ENCODE measurements around the gene USB1. TPM values are rescaled to one million over a fixed set of nuclear protein-coding genes. Genes with fewer than 3 reads are reported as not detected.
"Not testable (repeated sequence)": the region's sequence is repeated elsewhere in the genome, so short reads cannot be mapped to it uniquely, and the experiment has no call there.

USB1 gene
- total RNA-seq, 2 experiments from 2014 or later: 67.0 to 68.6 TPM

DNA sequence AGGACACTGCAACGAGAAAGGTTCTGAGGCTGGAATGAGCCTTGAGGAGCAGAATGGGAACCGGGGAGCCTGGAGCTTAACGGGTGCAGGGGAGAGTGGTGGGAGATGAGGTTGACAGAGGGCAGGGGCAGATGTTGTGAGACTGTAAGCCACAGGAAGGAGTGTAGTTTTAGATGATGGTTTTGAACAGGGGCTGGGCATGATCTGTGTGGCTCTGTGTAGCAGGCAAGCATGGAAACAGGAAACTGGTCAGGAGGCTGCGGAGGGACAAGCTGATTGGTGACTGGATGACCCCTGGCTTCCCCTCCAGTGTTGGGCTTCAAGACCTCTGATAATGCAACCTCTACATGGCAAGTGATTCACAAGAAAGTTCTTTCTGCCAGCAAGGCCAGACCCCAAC lies 28.9 kb upstream of the USB1 start:
- ATAC-seq: peak; percentile 57
- H3K4me1 Mint-ChIP-seq (ENCODE audit: low read depth): peaks cover 11% of the 10 kb centered on the region
- peaks cover 2% of the 10 kb centered on the region for H3K27me3 Mint-ChIP-seq (ENCODE audit: low read depth)
- CTCF ChIA-PET: no interaction called here
- DNase-seq: no peak
- POLR2A ChIA-PET: no interaction called here
- H3K4me3 Mint-ChIP-seq: no peak overlapping the region
- no peaks in the 10 kb centered on the region for H3K9me3 Mint-ChIP-seq (ENCODE audit: insufficient read depth)
- no peaks in the 10 kb centered on the region for H3K36me3 Mint-ChIP-seq (ENCODE audit: low read depth)
- peak overlapping the region; percentile 26 for H3K27ac Mint-ChIP-seq

DNA sequence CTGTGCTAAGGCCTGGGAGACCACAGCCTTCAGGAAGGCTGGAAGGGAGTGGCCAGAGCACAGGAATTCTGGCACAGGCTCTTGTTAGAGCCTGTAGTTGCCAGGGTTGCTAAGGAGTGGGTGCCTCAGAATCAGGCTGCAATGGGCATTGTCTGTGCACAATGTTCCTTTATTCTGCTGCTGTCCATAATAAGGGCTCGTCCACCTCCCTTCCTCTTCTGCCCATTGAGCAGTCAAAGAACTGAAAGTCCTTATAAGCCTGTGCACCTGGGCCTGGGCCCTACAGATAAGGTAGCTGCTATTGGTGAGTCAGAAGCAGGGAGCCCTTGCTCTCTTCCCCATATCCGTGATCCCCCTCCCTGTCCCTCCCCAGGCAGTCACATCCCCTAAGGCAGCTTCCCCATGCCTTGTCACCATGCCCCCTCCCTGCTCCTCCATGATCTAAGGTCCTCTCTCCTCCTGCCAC lies 24.8 kb upstream of the USB1 start:
- ATAC-seq (no peak), DNase-seq (no peak)
- Mint-ChIP-seq H3K4me1 (ENCODE audit: low read depth) (peaks cover 11% of the 10 kb centered on the region), H3K27ac (no peak overlapping the region), H3K36me3 (ENCODE audit: low read depth) (no peaks in the 10 kb centered on the region), H3K27me3 (ENCODE audit: low read depth) (no peaks in the 10 kb centered on the region), H3K9me3 (ENCODE audit: insufficient read depth) (no peaks in the 10 kb centered on the region), H3K4me3 (no peak overlapping the region)
- CTCF ChIA-PET: no interaction called here
- POLR2A ChIA-PET: no interaction called here

DNA sequence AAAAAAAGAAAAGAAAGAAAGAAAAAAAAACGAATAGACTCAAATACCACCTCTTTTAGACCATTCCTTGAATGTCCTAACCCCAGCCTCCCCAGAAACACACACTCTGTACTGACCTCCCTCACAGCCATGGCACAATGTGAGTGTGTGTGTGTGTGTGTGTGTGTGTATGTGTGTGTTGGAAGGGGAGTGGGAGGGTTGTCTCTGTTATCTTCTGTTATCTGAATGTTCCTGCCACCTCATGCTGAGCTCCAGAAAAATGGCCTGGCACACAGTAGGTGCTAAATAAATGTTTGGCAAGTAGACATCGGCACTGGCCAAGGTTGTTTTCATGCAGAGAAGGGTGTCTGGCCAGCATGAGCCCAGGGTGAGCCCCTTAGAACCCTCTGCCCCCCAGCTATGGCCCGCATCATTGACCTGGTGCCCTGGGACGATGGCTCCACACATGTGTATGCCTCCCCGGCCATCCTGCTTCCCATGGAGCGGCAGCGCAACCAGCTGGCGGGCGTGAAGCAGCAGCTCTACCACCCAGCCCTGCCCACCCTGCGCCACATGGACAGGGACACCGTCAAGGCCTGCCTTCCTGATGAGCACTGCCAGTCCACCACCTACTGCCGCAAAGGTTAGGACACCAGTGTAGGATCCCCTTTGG lies 23.7 kb upstream of the USB1 start:
- H3K36me3 Mint-ChIP-seq (ENCODE audit: low read depth): no peaks in the 10 kb centered on the region
- H3K9me3 Mint-ChIP-seq (ENCODE audit: insufficient read depth): no peaks in the 10 kb centered on the region
- peaks cover 3% of the 10 kb centered on the region for H3K4me1 Mint-ChIP-seq (ENCODE audit: low read depth)
- ChIA-PET CTCF (no interaction called here), POLR2A (no interaction called here)
- DNase-seq (no peak), ATAC-seq (no peak)
- H3K27ac Mint-ChIP-seq: no peak overlapping the region
- H3K27me3 Mint-ChIP-seq (ENCODE audit: low read depth): peaks cover 3% of the 10 kb centered on the region
- H3K4me3 Mint-ChIP-seq: no peak overlapping the region

DNA sequence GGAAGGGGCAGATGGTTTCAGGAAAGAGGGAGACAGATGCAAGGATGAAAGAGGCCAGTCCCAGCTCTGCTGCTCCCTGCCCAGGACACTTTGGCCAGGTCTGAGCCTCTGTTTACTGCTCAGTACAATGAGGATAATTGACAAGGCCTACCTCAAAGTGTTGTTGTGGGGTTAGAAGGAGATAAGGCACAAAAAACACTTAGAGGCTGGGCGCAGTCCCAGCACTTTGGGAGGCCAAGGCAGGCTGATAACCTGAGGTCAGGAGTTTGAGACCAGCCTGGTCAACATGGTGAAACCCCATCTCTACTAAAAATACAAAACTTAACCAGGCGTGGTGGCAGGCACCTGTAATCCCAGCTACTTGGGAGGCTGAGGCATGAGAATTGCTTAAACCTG lies 23.1 kb upstream of the USB1 start:
- H3K9me3 Mint-ChIP-seq (ENCODE audit: insufficient read depth); H3K27ac Mint-ChIP-seq; POLR2A ChIA-PET; H3K36me3 Mint-ChIP-seq (ENCODE audit: low read depth); H3K27me3 Mint-ChIP-seq (ENCODE audit: low read depth); ATAC-seq; H3K4me3 Mint-ChIP-seq; CTCF ChIA-PET; H3K4me1 Mint-ChIP-seq (ENCODE audit: low read depth); DNase-seq: not testable (repeated sequence)

- Mint-ChIP-seq H3K36me3 (ENCODE audit: low read depth) (no peaks in the 10 kb centered on the region), H3K4me1 (ENCODE audit: low read depth) (peaks cover under 1% of the 10 kb centered on the region), H3K9me3 (ENCODE audit: insufficient read depth) (no peaks in the 10 kb centered on the region), H3K27ac (no peak overlapping the region), H3K27me3 (ENCODE audit: low read depth) (peaks cover 3% of the 10 kb centered on the region), H3K4me3 (no peak overlapping the region)
- DNase-seq (no peak), ATAC-seq (no peak)
- CTCF ChIA-PET: interaction anchor here (1.3 to 2.0 kb wide), 2 partner anchors 13 to 21 kb away, joined by 3 to 9 read pairs; partner anchors contain the start of genes USB1 and ZNF319
- POLR2A ChIA-PET: no interaction called here
These were observed 22.1 kb upstream of the USB1 start for GRCh38 chr16:57979006-57979585.

GRCh38 chr16:57981636-57982035 lies 19.6 kb upstream of the USB1 start:
- Mint-ChIP-seq H3K4me3 (no peak overlapping the region), H3K27me3 (ENCODE audit: low read depth) (peaks cover 11% of the 10 kb centered on the region), H3K4me1 (ENCODE audit: low read depth) (peaks cover 11% of the 10 kb centered on the region), H3K36me3 (ENCODE audit: low read depth) (no peaks in the 10 kb centered on the region), H3K9me3 (ENCODE audit: insufficient read depth) (no peaks in the 10 kb centered on the region), H3K27ac (no peak overlapping the region)
- POLR2A ChIA-PET: no interaction called here
- CTCF ChIA-PET: interaction anchor here (1.3 kb wide), 1 partner anchor 17 kb away, joined by 3 read pairs; no protein-coding TSS in a partner anchor
- no peak for DNase-seq
- ATAC-seq: no peak

- no peak for DNase-seq
- no peak overlapping the region for H3K4me3 Mint-ChIP-seq
- peaks cover 11% of the 10 kb centered on the region for H3K4me1 Mint-ChIP-seq (ENCODE audit: low read depth)
- no peak for ATAC-seq
- no peak overlapping the region for H3K27ac Mint-ChIP-seq
- no peaks in the 10 kb centered on the region for H3K36me3 Mint-ChIP-seq (ENCODE audit: low read depth)
- POLR2A ChIA-PET: no interaction called here
- H3K27me3 Mint-ChIP-seq (ENCODE audit: low read depth): peaks cover 15% of the 10 kb centered on the region
- H3K9me3 Mint-ChIP-seq (ENCODE audit: insufficient read depth): no peaks in the 10 kb centered on the region
- CTCF ChIA-PET: interaction anchor here (1.3 kb wide), 1 partner anchor 16 kb away, joined by 3 read pairs; no protein-coding TSS in a partner anchor
These were observed 18.8 kb upstream of the USB1 start for GRCh38 chr16:57982385-57982784.

- DNase-seq: peak; percentile 92
- Mint-ChIP-seq H3K27ac (peak overlapping the region; percentile 39), H3K36me3 (ENCODE audit: low read depth) (no peaks in the 10 kb centered on the region), H3K27me3 (ENCODE audit: low read depth) (peaks cover 15% of the 10 kb centered on the region), H3K4me1 (ENCODE audit: low read depth) (peaks cover 11% of the 10 kb centered on the region), H3K9me3 (ENCODE audit: insufficient read depth) (no peaks in the 10 kb centered on the region), H3K4me3 (peak overlapping the region; percentile 82)
- ChIA-PET POLR2A (no interaction called here), CTCF (interaction anchor here (1.3 kb wide), 1 partner anchor 15 kb away, joined by 9 read pairs; no protein-coding TSS in a partner anchor)
- peak; percentile 98 for ATAC-seq
These were observed 16.6 kb upstream of the USB1 start for GRCh38 chr16:57984443-57985203.

DNA sequence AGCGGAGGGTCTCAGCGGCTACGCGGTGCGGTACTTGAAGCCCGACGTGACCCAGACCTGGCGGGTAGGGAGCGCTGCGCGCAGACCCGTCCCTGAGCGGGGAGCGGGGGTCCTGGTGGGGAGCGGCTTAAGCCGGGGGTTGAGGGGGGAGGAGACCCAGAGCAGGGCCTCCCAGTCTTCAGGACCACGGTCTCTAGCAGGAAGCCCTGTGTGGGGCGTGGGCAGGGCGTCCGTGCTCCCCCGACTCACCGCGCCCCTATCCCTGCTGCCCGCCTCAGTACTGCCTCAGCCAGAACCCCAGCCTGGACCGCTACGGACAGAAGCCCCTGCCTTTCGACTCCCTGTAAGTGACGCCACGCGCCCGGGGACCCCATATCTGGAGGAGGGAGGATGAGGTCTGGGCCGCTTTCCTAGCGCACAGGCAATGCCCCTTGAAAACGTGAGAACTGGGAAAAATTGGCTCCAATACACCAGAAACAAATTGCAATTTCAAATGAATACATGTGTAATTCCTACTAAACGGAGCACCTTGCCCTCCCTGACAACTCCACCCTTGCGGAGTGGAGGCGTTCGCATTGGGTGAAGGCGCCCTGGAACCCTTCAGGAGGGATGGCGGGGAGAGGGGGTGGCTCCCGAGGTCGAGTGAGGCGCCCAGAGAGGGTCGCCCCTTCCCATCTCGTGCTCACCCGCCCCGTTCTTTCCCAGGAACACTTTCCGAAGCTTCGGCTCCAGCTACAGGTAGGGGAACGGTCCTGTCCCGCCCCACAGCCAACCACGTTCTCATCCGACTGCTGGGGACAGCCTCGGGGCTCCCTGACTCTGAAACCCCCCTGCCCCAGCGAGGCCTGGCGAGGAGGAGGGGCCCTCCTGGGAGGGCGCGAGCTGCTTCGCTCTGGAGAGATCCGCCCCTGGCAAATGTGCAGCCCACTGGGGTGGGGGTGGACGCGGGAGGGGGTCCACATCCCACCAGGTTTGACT lies 15.7 kb upstream of the USB1 start:
- peak; percentile 69 for ATAC-seq
- H3K27me3 Mint-ChIP-seq (ENCODE audit: low read depth): peaks cover 15% of the 10 kb centered on the region
- H3K27ac Mint-ChIP-seq: peak overlapping the region; percentile 39
- no peaks in the 10 kb centered on the region for H3K36me3 Mint-ChIP-seq (ENCODE audit: low read depth)
- H3K4me3 Mint-ChIP-seq: peak overlapping the region; percentile 82
- ChIA-PET POLR2A (no interaction called here), CTCF (interaction anchor here (1.3 kb wide), 1 partner anchor 14 kb away, joined by 9 read pairs; no protein-coding TSS in a partner anchor)
- peaks cover 11% of the 10 kb centered on the region for H3K4me1 Mint-ChIP-seq (ENCODE audit: low read depth)
- DNase-seq: no peak
- H3K9me3 Mint-ChIP-seq (ENCODE audit: insufficient read depth): no peaks in the 10 kb centered on the region

DNA sequence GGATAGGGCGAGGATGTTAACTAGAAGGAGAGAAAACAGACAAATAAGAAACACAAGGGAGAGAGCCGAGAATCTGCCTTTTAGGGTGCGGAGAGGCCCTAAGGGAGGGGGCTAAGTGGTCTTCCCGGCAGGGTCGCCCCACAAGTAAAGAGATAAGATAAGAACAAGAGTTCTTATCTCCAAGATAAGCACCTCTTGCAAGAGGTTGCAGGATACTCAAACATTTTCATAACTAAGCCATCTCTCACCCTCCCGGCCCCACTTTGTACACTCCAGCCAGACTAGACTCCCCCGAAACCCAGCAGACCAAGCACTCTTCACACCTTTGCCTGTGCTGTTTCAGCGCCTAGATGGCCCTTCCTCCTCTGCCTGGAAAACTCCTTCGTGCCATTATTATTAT lies 15.0 kb upstream of the USB1 start:
- Mint-ChIP-seq H3K27me3 (ENCODE audit: low read depth) (peaks cover 15% of the 10 kb centered on the region), H3K9me3 (ENCODE audit: insufficient read depth) (no peaks in the 10 kb centered on the region), H3K4me3 (peak overlapping the region; percentile 82), H3K4me1 (ENCODE audit: low read depth) (peaks cover 11% of the 10 kb centered on the region), H3K27ac (no peak overlapping the region), H3K36me3 (ENCODE audit: low read depth) (no peaks in the 10 kb centered on the region)
- ATAC-seq (no peak), DNase-seq (no peak)
- CTCF ChIA-PET: no interaction called here
- POLR2A ChIA-PET: no interaction called here

- CTCF ChIA-PET: no interaction called here
- DNase-seq (no peak), ATAC-seq (no peak)
- no peaks in the 10 kb centered on the region for H3K36me3 Mint-ChIP-seq (ENCODE audit: low read depth)
- peaks cover 12% of the 10 kb centered on the region for H3K27me3 Mint-ChIP-seq (ENCODE audit: low read depth)
- no peak overlapping the region for H3K27ac Mint-ChIP-seq
- peaks cover 11% of the 10 kb centered on the region for H3K4me1 Mint-ChIP-seq (ENCODE audit: low read depth)
- POLR2A ChIA-PET: interaction anchor here (1.3 kb wide), 1 partner anchor 11 kb away, joined by 3 read pairs; no protein-coding TSS in a partner anchor
- no peak overlapping the region for H3K4me3 Mint-ChIP-seq
- no peaks in the 10 kb centered on the region for H3K9me3 Mint-ChIP-seq (ENCODE audit: insufficient read depth)
These were observed 13.6 kb upstream of the USB1 start for GRCh38 chr16:57987441-57988177.

Measured in activated CD8-positive, alpha-beta T cell treated with anti-CD3 and anti-CD28 coated beads, Interleukin-2, amount 10 ng/mL, durations not matched to agents 7 days and 5 days (primary cell).